Stimulated activated CD4-positive, alpha-beta T cell treated with anti-CD3 and anti-CD28 coated beads, Interleukin-1b, Interleukin-23, amount 100 ng/mL, for 24 hours (primary cell): ENCODE measurements around the gene SOCS1.
"Not testable (repeated sequence)": the region's sequence is repeated elsewhere in the genome, so short reads cannot be mapped to it uniquely, and the experiment has no call there.

ENCODE experiments used
- DNase-seq, 4 experiments: peaks; one replicate each; pipeline ENCODE4 v3.0.0-alpha.2; 2020; ENCODE audit warnings: low read depth in 4 of 4, low spot score in 1 of 4

SOCS1 gene

DNA sequence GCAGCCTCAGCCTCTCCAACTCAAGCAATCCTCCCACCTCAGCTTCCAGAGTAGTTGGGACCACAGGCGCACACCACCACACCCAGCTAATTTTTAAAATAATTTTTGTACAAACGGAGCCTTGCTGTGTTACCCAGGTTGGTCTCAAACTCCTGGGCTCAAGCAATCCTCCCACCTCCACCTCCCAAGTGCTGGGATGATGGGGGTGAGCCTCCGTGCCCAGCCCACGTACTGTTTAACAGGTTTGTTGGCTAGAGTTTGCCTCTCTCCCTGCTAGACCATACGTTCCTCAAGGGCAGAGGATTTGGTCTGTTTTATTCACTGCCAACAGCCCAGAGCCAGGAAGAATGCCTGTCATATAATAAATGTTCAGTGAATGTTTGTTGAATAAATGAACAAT is 26.6 kb downstream of the SOCS1 start:
- DNase-seq: no peak

DNA sequence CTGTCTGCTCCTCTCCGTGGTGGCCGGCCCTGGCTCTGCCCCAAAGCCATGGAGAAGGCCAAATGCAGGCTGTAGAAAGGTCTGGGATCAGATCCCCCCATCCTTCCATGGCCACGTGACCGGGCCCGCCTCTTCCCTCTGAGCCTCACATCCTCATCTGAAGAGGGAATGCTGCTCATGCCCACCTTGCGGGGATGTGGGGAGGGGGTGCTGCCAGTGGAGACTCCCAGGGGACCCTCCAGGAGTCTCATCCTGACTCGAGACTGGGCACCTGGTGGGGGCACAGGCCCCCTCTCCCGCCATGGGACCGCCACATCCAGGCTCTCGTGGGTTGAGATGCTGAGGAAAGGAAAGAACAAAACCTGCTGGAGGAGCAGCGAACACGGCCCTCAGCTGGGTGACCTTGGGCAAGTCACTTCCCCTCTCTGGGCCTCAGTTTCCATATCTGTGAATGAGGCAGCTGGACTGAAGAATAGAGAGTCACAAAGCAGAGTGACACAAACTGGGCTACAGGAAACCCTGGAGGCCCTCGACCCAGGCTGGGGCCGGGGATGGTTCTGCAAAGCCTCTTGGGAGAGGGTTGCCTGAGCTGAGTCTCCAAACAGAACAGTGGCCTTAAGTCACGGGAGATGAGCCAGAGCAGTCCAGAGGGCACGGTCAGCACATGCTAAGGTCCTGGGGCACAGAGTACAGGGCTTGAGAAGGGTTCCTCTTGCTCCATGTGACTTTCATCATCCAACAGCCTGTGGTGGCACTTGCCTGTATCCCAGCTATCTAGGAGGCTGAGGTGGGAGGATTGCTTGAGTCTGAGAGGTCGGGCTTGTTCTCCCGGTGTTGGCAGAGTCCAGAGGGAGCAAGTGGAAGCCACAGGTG is 30.1 kb downstream of the SOCS1 start:
- DNase-seq: no peak

DNA sequence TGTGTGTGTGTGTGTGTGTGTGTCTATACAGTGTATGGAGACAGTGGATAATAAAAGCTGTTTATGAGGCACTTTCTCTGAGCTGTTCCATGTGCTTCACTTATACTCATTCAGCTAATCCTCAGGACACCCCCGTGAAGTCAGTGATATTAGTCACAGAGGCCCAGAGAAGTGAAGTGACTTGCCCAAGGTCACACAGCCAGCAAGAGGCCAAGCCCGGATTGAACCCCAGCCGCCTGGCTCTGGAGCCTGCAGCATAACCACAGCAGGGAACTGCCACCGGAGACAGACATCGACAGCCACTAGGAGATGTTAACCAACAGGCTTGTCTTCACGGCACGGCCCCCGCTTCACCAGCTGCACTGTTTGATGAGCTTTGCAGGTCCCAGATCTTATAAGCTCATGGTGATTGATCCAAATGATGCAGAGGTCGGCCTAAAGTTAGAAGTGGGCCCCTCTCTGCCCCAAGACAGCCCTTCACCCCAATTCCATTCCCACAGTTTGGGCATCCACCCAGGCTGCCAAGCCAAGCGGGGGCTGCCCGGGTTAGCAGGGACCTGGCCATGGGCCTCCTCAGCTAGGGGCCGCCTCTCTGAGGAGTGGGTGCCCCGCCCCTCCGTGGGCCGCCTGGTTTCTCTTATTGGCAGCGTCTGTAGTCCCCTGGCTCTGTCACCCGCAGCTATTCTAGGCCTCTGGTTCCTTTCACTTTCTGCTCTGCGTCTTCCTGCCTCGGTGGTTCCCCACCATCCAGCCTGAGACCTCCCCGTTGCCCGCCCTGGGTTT is 30.9 kb downstream of the SOCS1 start:
- peak; percentile 41 to 84 (median 68) for DNase-seq

DNA sequence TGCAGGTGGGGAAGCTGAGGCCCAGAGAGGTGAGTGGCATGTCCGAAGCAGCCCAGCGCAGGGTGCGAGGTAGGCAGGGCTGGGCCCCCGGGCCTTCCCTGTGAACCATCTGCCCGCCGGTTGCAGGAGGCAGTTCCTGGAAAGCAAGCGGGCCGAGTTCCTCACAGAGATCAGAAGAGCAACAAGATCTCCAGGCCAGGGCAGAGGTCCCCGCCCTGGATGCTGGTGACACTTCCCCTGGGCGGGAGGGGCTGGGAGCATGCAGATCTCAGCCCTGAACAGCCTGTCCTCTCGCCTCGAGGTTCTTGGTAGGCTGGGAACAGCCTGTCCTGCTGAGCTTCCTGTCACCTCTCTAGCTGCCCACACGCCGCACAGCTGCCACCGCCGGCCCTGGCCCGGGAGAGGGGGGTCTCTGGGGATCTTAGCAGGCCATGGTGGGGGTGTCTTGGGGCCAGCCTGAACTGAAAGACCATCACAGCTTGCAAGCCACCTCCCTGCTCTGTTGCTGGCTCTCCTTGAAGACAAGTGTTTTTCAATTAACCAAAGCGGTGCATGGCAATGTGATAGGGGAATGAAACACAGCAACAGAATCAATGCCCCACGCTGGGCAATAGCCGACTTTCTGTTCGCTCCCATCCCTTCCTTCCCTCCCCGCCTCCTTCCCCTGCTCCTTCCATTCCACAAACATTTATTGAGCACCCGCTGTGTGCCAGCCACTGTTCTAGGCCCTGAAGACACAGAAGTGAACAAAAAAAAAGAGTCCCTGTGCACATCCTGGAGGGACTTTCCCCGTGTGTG is 31.7 kb downstream of the SOCS1 start:
- DNase-seq: peak in 1 of 4 experiments; percentile 62

DNA sequence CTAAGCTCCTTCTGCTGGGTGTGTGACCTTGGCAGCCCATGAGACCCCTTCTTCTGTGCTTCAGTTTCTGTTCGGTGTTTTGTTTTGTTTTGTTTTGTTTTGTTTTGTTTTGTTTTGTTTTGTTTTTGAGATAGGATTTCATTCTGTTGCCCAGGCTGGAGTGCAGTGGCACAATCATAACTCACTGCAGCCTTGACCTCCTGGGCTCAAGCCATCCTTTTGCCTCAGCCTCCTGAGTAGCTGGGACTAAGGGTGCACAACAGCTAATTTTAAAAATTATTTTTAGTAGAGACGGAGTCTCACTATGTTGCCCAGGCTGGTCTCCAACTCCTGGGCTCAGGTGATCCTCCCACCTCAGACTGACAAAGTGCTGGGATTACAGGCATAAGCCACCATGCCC is 35.5 kb downstream of the SOCS1 start:
- not testable (repeated sequence) for DNase-seq

DNA sequence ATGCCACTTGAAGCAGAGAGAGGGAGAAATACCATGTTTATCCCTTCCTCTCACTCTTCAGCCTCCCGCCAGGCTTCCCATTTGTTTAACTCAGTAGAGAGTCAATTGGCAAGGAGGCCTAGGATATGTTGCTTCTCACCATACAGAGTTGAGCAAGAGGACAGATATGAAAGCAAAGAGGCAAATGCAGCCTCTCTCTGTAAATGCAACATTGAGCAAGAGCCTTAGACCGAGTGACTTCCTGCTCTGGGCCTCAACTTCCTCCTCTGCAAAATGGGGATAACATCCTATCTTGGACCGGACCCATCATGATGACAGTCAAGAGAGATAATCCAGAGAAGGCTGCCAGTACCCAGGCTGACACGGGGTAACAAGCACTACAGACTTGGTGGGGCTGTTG is 36.8 kb downstream of the SOCS1 start:
- no peak for DNase-seq

DNA sequence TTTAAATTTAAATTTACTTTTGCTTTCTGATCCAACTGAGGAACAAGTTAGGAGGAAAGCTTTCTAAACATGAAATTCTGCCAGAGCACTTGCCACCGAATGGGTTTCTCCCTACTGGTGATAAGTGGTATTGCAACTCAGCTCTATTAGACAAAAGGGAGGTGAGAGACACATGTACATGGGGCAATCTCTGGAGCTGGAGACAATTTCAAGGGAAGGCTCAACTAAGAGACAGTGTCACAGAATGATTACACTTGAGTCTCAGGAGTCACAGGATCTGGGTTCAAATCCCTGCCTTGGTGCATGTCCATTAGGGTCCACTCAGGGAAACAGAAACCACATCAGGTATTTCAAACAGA is 37.4 kb downstream of the SOCS1 start:
- DNase-seq: no peak

DNA sequence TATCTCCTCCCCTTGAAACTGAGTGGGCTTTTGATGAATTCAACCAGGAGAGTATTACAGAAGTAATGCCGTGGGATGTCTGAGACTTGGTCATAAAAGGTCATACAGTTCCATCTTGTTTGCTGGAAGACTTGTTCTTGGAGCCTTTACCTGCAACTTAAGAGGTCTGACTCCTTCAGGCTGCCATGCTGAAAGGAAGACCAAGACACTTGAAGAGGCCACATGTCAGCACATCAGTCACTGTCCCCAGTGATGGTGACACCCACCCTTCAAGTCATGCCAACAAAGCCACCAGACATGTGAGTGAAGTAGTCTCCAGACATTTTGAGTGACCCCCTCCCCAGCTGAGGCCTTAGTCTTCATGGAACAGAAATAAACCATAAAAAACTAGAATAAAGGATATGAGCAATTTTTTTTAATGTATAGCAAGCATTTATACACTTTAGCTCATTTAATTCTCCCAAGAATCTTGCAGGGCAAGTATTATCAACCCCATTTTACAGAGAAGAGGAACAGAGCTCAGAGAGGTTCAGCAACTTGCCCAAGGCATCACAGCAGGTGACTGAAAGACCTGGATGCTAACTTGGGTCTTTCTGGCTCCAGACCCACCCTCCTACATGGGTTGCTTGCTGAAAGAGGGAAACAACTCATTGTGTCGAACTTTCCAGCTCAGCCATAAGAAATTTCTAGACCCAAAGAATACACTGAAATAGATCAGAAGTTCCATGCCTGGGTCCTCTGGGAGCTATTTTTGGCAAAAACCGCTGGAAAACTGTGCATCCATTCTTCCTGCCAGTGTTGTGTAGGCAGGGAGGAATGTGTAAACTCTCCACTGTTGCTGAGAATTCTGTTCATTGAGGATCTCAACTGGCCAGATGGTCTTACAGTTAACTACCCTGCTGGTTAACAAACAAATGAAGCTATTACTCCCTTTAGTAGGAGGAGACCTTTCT is 38.1 kb downstream of the SOCS1 start:
- DNase-seq: no peak

DNA sequence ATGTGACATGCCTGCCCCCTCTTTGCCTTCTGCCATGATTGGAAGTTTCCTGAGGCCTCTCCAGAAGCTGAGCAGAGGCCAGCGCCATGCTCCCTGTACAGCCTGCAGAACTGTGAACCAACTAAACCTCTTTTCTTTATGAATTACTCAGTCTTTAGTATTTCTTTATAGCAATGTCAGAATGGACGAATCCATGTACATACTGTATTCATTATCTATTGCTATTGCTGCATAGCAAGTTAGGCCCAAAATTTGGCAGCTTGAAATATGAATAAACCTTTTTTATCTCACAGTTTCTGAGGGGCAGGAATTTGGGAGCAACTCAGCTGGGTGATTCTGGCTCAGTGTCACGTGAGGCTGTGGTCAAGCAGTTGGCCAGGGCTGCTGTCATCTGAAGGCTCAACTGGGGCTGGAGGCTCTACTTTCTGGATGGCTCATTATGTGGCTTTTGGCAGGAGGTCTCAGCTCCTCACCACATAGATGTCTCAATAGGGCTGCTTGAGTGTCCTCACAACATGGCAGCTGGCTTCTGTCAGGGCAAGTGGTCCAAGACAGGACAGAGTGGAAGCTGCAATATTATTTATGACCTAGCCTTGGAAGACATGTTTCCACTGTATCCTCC is 40.0 kb downstream of the SOCS1 start:
- DNase-seq: no peak

DNA sequence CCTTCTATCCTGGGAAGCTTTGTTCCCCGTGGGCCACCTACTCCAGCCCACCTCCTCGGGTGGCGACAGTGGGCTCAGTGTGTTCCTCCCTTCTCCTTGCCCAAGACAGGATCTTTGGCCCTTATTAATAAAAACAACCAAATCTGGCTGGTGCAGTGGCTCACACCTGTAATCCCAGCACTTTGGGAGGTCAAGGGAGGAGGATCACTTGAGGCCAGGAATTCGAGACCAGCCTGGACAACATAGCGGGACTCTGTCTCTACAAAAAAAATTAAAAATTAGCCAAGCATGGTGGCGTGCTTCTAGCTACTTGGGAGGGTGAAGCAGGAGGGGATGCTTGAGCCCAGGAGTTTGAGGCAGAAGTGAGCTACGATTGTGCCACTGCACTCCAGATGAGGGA is 42.2 kb downstream of the SOCS1 start:
- DNase-seq: no peak

DNA sequence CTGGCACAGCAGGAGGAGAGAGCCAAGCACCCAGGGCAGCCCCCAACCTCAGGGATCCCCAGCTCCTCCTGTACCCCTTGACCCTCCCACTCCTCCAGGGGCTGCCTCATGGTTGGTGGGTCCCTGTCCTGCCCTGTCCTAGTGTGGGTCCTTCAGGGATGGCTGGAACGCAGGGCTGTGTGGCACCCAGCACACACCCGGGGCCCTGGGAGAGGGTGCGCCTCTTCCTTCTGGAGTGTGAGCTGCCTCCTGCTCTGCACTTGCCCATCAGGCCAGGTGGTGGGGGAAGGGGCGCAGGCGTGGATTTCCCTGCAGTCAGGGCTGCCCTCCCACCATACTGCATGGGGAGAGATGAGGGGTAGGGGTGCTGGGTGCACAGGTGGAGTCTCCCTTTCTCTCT is 42.6 kb downstream of the SOCS1 start:
- no peak for DNase-seq

DNA sequence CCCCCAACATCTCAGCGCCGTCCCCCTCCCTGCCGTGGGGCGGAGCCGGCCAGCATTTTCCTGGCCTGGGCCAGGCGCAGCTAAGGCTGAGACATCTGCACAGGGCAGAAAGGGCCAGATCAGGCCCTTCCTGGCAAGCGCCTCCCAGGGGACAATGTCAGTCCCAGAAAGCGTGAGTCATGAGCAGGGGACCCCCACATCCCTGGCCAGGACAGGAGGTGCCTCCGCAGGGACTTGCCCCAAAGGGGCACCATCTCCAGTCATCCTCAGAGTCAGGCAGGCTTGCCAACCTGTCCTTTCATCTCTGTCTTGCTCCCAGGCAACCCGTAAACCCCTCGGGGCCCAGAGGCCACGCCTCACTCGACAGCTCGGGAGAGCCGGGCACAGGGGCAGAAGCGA is 43.2 kb downstream of the SOCS1 start:
- DNase-seq: no peak

DNA sequence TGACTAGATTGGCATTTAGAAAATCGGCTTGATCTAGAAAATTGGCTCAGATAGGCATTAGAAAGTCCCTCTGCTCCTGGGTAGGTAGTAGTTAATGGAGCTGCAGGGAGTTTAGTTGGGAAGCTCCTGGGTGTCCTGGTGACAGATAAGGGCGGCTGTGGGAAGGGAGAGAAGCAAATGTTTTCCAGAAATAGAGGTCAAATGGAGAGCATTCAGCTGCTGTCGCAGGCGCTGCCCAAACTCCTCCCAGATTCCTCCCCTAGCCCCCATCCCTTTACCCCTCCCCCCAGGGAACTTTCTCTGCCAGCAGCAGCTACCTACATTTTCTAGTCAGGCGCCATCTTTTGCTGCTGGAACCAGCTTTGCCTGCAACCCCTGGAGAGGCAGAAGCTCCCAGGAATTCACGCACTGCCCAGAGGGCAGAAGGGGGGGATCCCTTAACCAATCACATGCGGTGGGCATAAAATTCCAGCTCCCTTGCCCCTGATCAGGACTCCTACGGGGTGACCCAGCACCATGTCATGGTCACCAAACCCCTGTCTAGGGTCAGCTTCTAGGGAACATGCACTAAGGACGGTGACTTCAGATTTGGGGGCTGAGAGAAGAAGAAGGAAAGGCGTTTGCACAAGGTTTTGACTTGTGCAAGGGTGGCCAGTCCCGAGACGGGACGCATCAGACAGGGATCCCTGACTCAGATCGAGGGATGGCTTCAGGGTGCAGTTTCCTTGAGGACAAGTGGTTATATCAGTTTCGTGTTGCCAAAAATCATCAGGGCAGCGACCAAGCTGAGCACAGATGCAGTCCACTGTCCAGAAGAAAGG is 43.8 kb downstream of the SOCS1 start:
- no peak for DNase-seq

DNA sequence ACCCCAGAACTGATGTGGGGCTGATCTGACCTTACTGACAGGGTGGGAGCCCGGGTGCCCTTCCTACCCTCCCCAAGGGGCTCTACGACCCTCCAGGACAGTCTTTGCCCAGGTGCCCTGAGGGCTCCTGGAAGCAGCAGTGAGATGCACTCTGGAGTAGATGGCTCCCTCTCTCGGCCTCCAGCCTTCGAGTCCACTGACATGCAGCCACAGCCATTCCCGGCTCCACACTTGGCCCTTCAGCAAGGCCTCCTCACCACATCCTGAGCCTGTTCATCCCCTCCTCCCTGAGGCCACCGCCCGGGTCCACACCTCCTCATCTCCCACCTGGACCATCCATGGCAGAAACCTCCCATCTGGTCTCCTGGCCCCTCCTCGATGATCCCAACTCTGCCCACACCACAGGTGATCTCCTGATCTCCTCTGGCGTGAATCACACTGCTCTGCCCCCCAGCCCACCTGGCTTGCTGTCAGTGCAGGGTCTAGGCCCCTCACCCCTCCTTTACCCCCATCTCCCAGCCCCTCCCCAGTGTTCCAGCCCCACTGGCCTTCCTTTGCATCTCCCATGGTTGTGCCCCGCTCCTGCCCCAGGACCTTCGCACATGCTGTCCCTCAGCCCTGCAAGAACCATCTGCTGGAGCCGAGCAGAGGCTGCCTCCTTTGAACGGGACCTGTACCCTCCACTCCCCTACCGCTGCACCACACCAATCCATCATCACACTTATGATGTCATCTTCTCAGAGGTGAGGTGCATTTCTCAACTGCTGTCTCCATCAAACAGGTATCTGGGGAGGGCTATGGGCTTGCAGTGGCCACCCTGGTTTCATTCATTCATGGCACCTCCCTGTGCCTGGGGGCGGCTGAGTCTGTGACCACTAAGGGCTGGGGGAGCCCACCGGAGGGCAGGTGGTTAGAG is 44.7 kb downstream of the SOCS1 start:
- DNase-seq: no peak

DNA sequence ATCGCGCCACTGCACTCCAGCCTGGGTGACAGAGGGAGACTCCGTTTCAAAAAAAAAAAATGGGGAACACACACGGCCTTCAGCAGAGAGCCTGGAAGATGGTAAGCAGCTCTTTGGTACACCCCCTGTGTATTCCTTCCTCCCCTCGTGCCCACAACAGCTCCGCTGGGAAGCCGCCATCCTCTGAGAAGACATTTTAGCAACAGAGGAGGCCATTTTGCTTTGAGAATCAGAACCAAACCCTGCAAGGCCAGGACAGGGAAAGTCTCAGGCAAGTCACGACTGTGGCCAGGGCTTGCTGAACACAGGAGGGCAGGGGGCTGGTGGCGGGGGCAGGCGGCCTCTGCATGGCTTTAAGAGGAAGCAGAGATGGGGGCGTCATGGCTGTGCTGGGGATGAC is 45.7 kb downstream of the SOCS1 start:
- DNase-seq: no peak

DNA sequence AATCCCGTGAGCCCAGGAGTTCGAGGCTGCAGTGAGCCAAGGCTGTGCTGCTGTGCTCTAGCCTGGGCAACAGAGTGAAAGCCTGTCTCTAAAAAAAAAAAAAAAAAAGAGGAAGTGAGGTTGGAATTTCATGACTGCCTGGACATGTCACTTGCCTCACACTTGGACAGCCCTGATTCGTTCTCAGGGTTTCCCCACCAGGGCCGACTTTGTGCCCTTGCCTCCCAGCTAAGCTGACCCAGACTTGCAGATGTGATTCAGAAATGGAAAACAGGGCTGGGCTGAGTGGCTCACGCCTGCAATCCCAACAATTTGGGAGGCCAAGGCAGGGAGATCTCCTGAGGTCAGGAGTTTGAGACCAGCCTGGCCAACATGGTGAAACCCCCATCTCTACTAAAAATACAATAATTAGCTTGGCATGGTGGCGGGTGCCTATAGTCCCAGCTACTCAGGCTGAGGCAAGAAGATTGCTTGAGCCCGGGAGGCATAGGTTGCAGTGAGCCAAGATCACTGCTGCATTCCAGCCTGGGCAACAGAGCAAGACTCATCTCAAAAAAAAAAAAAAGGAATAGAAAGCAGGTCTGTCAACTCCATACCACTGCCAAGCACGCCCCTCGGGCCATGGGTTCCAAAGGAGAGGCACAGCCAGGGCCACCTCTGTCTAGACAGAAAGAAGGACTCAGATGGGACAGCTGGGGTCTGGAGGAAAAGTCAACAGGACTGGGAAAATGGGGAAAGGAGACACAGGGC is 46.9 kb downstream of the SOCS1 start:
- DNase-seq: no peak

DNA sequence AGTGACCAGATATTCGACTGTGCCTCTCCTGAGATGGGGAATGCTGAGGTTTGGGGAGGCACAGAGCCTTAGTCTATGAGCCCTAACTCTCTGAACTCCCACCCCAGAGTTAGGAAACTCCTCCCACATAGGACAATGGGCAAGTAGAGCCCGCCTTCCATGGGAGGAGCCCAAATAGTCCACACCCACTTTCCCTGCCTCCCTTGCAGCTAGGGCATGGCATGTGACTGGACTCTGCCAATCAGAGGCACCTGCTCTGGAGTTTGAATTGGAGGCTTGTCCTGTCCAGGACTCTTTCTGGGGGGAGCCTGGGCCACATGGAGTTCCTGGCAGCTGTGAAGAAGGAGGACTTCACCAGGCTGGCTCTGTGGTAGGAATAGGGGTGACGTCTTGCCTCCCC is 48.4 kb downstream of the SOCS1 start:
- DNase-seq: no peak
